HG02798 (cell line): ENCODE results near the gene GRIP2.

Experiments
- ATAC-seq: cut with Tn5 transposase; IDR thresholded peaks from one replicate; pipeline ENCODE4 v1.9.1; 2021; ENCODE audit warnings: mild to moderate bottlenecking; ENCODE audit not compliant: unreplicated experiment, poor library complexity

The GRIP2 gene

GRCh38 chr3:14541646-14542045 is 1.5 kb upstream of the GRIP2 start:
- ATAC-seq = no peak

- ATAC-seq = no peak
Measured at GRCh38 chr3:14540821-14541385, 761 bp upstream of the GRIP2 start.

- ATAC-seq = no peak
Measured at GRCh38 chr3:14539384-14539741, 779 bp downstream of the GRIP2 start.

- ATAC-seq = no peak
Measured at GRCh38 chr3:14538451-14539088, 1.6 kb downstream of the GRIP2 start.

GRCh38 chr3:14537590-14538450 is 2.3 kb downstream of the GRIP2 start:
- no peak for ATAC-seq

GRCh38 chr3:14536837-14537589 is 3.1 kb downstream of the GRIP2 start:
- ATAC-seq = no peak

GRCh38 chr3:14536055-14536815 is 3.9 kb downstream of the GRIP2 start:
- ATAC-seq = no peak

GRCh38 chr3:14535616-14536015 is 4.5 kb downstream of the GRIP2 start:
- ATAC-seq = no peak

GRCh38 chr3:14534516-14535191 is 5.5 kb downstream of the GRIP2 start:
- no peak for ATAC-seq

- ATAC-seq = no peak
Measured at GRCh38 chr3:14533457-14533958, 6.6 kb downstream of the GRIP2 start.

- ATAC-seq = no peak
Measured at GRCh38 chr3:14532691-14533456, 7.3 kb downstream of the GRIP2 start.

- ATAC-seq = no peak
Measured at GRCh38 chr3:14531856-14532395, 8.2 kb downstream of the GRIP2 start.

GRCh38 chr3:14528081-14528480 is 12.1 kb downstream of the GRIP2 start:
- no peak for ATAC-seq

GRCh38 chr3:14525685-14526631 is 14.2 kb downstream of the GRIP2 start:
- ATAC-seq = no peak

GRCh38 chr3:14524920-14525660 is 15.1 kb downstream of the GRIP2 start:
- no peak for ATAC-seq

- no peak for ATAC-seq
Measured at GRCh38 chr3:14524311-14524711, 15.8 kb downstream of the GRIP2 start.

- no peak for ATAC-seq
Measured at GRCh38 chr3:14523792-14524191, 16.4 kb downstream of the GRIP2 start.
